T-cell (primary cell): ENCODE results near the gene ZBED5. TPM values are rescaled to one million over a fixed set of nuclear protein-coding genes. Genes with fewer than 3 reads are reported as not detected.
"Not testable (repeated sequence)": the region's sequence is repeated elsewhere in the genome, so short reads cannot be mapped to it uniquely, and the experiment has no call there.

Source experiments
- ATAC-seq, 4 experiments: fragments of 200-7000 bp in 3 of 4; fragments of 150-1000 bp in 1 of 4; cut with Tn5 transposase; replicated peaks in 1 of 4; 1 replicate in 3 of 4; 2 replicates in 1 of 4; pipeline ENCODE4 v1.10.0; 2021; ENCODE audit warnings: moderate library complexity in 3 of 4, mild to moderate bottlenecking in 2 of 4, moderate number of reproducible peaks in 1 of 4
- CTCF ChIA-PET, 2 donors: fragments of 300-600 bp; sonication (Branson Sonifier 250); formaldehyde crosslinking; loops; one replicate each; lab custom pipeline; 2022; ENCODE audit warnings: antibody characterized with exemption in 2 of 2; lab: Charles Lee
- POLR2A ChIA-PET, 2 donors: fragments of 300-600 bp; sonication (Branson Sonifier 250); formaldehyde crosslinking; loops; one replicate each; lab custom pipeline; 2022; ENCODE audit warnings: antibody characterized with exemption in 2 of 2; lab: Charles Lee
- DNase-seq, 35 experiments: peaks; one replicate each; pipeline versions ENCODE4 v3.0.0 to v3.0.0-alpha.2; 2013 to 2023
- H3K27ac ChIP-seq: one replicate; pipeline ENCODE4 v1.5.1; 2013; ENCODE audit warnings: low read length
- H3K27me3 ChIP-seq, 2 experiments: replicated peaks in 1 of 2; 1 replicate in 1 of 2; 2 replicates in 1 of 2; pipeline versions ENCODE4 v1.6.1 to v1.7.0; 2013; ENCODE audit warnings: low read length in 1 of 2, mixed read lengths in 1 of 2; ENCODE audit not compliant: control insufficient read depth in 2 of 2, insufficient read depth in 2 of 2; ENCODE audit errors: extremely low read depth in 1 of 2
- H3K36me3 ChIP-seq, 2 donors: 1 replicate in 1 of 2; 2 replicates in 1 of 2; pipeline versions ENCODE4 v1.6.1 to v1.7.0; 2013; ENCODE audit warnings: low read length in 1 of 2; ENCODE audit not compliant: control insufficient read depth in 2 of 2, insufficient read depth in 1 of 2; ENCODE audit errors: extremely low read depth in 1 of 2
- H3K4me1 ChIP-seq, 2 experiments: 1 replicate in 1 of 2; 2 replicates in 1 of 2; pipeline versions ENCODE4 v1.6.1 to v1.7.0; 2013; ENCODE audit warnings: low read length in 2 of 2, mixed read lengths in 1 of 2; ENCODE audit not compliant: insufficient read depth in 2 of 2, control insufficient read depth in 1 of 2; ENCODE audit errors: extremely low read depth in 1 of 2
- H3K4me3 ChIP-seq, 2 donors: 1 replicate in 1 of 2; 2 replicates in 1 of 2; pipeline versions ENCODE4 v1.5.1 to v1.7.0; 2013; ENCODE audit warnings: mild to moderate bottlenecking in 2 of 2, low read length in 1 of 2, moderate library complexity in 1 of 2; ENCODE audit not compliant: control insufficient read depth in 1 of 2; ENCODE audit errors: extremely low read depth in 1 of 2
- H3K9me3 ChIP-seq: 2 replicates; pipeline ENCODE4 v1.7.0; 2013
- H3K27ac Mint-ChIP-seq, 2 donors: one replicate each; pipeline ENCODE4 v1.8.0; 2020 to 2021; ENCODE audit warnings: mild to moderate bottlenecking in 2 of 2, mixed read lengths in 2 of 2
- H3K27me3 Mint-ChIP-seq, 2 donors: one replicate each; pipeline ENCODE4 v1.8.0; 2021 to 2022; ENCODE audit warnings: mixed read lengths in 2 of 2
- H3K36me3 Mint-ChIP-seq: one replicate; pipeline ENCODE4 v1.8.0; 2021; ENCODE audit warnings: mixed read lengths
- H3K4me1 Mint-ChIP-seq, 3 donors: one replicate each; pipeline ENCODE4 v1.8.0; 2020 to 2022; ENCODE audit warnings: mixed read lengths in 3 of 3, mild to moderate bottlenecking in 1 of 3
- H3K4me3 Mint-ChIP-seq, 3 donors: one replicate each; pipeline ENCODE4 v1.8.0; 2020 to 2022; ENCODE audit warnings: mild to moderate bottlenecking in 3 of 3, mixed read lengths in 3 of 3, moderate library complexity in 3 of 3
- H3K9me3 Mint-ChIP-seq, 3 donors: one replicate each; pipeline ENCODE4 v1.8.0; 2020 to 2022; ENCODE audit warnings: mixed read lengths in 3 of 3
- WGBS: methylation state at CpG from one replicate; pipeline ENCODE4 v1.1.5; 2013; ENCODE audit warnings: missing lambda C conversion rate; ENCODE audit not compliant: insufficient coverage; 5-methylcytosine and 5-hydroxymethylcytosine counted together
- total RNA-seq, 35 experiments: library from RNA in 6 of 35; stranded (reverse) in 6 of 35; fragments of 120-200 nt in 1 of 35; gene quantifications; one replicate each; pipeline versions ENCODE4 v1.2.1 to v1.2.4 and lab custom pipeline; 2013 to 2026

Gene ZBED5
- total RNA-seq, 5 donors from 2014 or later (not counting 1 experiment from before 2014, with no cell fraction given) = 70.1 to 112 (median 106) TPM

DNA sequence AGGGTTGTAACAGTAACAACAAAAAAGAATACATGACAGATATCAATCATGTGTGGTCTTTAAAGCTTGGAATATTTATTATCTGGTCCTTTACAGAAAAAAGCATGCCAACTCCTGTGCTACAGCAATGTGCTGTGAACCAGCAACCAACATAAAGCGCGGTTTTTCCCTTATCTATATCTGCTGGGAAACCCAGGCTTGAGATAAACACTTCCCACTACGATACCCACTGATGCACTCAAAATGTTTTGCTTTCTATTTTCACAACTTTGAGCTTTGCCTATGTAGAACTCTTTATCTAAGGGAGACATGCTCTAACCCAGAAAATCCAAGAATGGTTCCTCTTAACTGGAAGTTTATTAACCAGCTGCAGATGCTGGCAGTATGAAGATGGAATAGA lies 19.0 kb downstream of the ZBED5 start:
- Histone ChIP-seq H3K9me3 (no peaks in the 10 kb centered on the region), H3K4me3 (no peak overlapping the region), H3K27me3 (no peaks in the 10 kb centered on the region), H3K27ac (no peak overlapping the region), H3K4me1 (no peaks in the 10 kb centered on the region), H3K36me3 (no peaks in the 10 kb centered on the region)
- Mint-ChIP-seq H3K9me3 (no peaks in the 10 kb centered on the region), H3K36me3 (no peaks in the 10 kb centered on the region), H3K27ac (no peak overlapping the region), H3K27me3 (no peaks in the 10 kb centered on the region), H3K4me1 (peaks cover 0 to 10% (median 7%) of the 10 kb centered on the region in 3 donors), H3K4me3 (no peak overlapping the region)
- DNase-seq = no peak
- ATAC-seq = no peak
- CTCF ChIA-PET = no interaction called here
- no CpG with 5 or more reads among the region's 3 CpGs for WGBS
- POLR2A ChIA-PET = interaction anchor here in 1 of 2 donors (0.6 to 1.9 kb wide), 3 partner anchors 29 to 92 kb away, joined by 4 to 7 read pairs (median 6); partner anchors contain the start of gene EIF4G2

DNA sequence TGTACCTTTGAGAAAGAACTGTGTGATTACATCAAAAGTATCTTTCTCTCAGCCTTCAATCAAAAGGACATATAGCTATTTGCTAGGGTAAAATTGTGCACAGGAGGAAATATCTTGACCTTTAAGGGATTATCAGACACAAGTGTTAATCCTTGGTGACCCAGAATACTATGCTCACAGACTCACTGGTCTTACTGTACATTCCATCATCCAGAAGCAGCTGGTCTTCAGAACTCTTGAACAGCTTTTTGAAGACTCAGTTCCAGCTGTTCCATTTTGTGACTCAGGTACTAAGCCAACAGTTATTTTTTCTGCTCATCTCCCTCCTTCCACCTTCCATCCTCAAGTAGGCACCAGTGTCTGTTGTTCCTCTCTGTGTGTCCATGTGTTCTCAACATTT lies 19.8 kb downstream of the ZBED5 start:
- DNase-seq = no peak
- Mint-ChIP-seq H3K36me3 (no peaks in the 10 kb centered on the region), H3K4me1 (peaks cover 0 to 10% (median 7%) of the 10 kb centered on the region in 3 donors), H3K4me3 (no peak overlapping the region), H3K27me3 (no peaks in the 10 kb centered on the region), H3K9me3 (no peaks in the 10 kb centered on the region), H3K27ac (no peak overlapping the region)
- Histone ChIP-seq H3K36me3 (no peaks in the 10 kb centered on the region), H3K9me3 (no peaks in the 10 kb centered on the region), H3K27ac (no peak overlapping the region), H3K4me3 (no peak overlapping the region), H3K27me3 (no peaks in the 10 kb centered on the region), H3K4me1 (no peaks in the 10 kb centered on the region)
- ChIA-PET CTCF (no interaction called here), POLR2A (interaction anchor here in 1 of 2 donors (1.9 kb wide), 1 partner anchor 29 kb away, joined by 7 read pairs; the partner anchor contains the start of gene EIF4G2)
- no peak for ATAC-seq

DNA sequence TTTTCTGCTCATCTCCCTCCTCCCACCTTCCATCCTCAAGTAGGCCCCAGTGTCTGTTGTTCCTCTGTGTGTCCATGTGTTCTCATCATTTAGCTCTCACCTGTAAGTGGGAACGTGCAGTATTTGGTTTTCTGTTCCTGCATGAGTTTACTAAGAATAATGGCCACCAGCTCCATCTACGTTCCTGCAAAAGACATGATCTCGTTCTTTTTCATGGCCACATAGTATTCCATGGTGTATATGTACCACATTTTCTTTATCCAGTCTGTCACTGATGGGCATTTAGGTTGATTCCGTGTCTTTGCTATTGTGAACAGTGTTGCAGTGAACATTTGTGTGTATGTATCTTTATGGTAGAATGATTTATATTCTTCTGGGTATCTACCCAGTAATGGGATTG lies 21.0 kb downstream of the ZBED5 start:
- H3K4me1 Mint-ChIP-seq, H3K4me3 Mint-ChIP-seq, DNase-seq, H3K36me3 ChIP-seq, H3K27me3 ChIP-seq, H3K27ac Mint-ChIP-seq, H3K27me3 Mint-ChIP-seq, H3K4me1 ChIP-seq, H3K9me3 Mint-ChIP-seq, H3K36me3 Mint-ChIP-seq, CTCF ChIA-PET, H3K4me3 ChIP-seq, ATAC-seq, H3K27ac ChIP-seq, H3K9me3 ChIP-seq: not testable (repeated sequence)
- POLR2A ChIA-PET = interaction anchor here in 1 of 2 donors (1.4 kb wide), 1 partner anchor 28 kb away, joined by 5 read pairs; no protein-coding TSS in a partner anchor
- 100% methylated on average over 1 of the region's 4 CpGs for WGBS

DNA sequence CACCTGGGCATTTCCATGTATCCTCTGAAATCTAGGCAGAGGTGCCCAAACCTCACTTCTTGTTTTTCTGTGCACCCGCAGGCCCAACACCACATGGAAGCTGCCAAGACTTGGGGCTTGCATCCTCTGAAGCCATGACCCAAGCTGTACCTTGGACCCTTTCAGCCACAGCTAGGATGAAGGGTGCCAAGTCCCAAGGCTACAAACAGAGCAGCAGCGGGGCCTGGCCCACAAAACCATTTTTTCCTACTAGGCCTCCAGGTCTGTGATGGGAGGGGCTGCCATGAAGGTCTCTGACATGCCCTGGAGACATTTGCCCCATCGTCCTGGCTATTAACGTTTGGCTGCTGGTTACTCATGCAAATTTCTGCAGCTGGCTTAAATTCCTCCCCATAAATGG lies 28.7 kb downstream of the ZBED5 start:
- POLR2A ChIA-PET = no interaction called here

DNA sequence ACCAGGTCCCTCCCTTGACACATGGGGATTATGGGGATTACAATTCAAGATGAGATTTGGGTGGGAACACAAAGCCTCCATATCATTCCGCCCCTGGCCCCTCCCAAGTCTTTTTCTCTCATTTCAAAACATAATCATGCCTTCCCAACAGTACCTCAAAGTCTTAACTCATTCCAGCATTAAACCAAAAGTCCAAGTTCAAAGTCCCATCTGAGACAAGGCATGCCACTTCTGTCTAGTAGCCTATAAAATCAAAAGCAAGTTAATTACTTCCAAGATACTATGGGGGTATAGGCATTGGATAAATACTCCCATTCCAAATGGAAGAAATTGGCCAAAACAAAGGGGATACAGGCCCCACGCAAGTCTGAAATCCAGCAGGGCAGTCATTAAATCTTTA lies 29.5 kb downstream of the ZBED5 start:
- no peaks in the 10 kb centered on the region for H3K9me3 Mint-ChIP-seq
- H3K4me1 Mint-ChIP-seq = peaks cover 5 to 14% (median 9%) of the 10 kb centered on the region in 3 donors
- peaks cover 6% of the 10 kb centered on the region for H3K36me3 Mint-ChIP-seq
- H3K9me3 ChIP-seq = no peaks in the 10 kb centered on the region
- H3K4me1 ChIP-seq = no peaks in the 10 kb centered on the region
- DNase-seq (no peak), ATAC-seq (no peak)
- no peak overlapping the region for H3K27ac Mint-ChIP-seq
- 82% methylated on average over 2 of the region's 2 CpGs for WGBS
- no peaks in the 10 kb centered on the region for H3K27me3 ChIP-seq
- ChIA-PET CTCF (no interaction called here), POLR2A (no interaction called here)
- no peaks in the 10 kb centered on the region for H3K27me3 Mint-ChIP-seq
- H3K27ac ChIP-seq = no peak overlapping the region
- H3K4me3 Mint-ChIP-seq = no peak overlapping the region
- no peaks in the 10 kb centered on the region for H3K36me3 ChIP-seq
- H3K4me3 ChIP-seq = no peak overlapping the region

More for the DNA sequence above, 28.7 kb downstream of the ZBED5 start:
- H3K27me3 ChIP-seq = no peaks in the 10 kb centered on the region
- no peaks in the 10 kb centered on the region for H3K4me1 ChIP-seq
- DNase-seq (no peak), ATAC-seq (no peak)
- Mint-ChIP-seq H3K27me3 (no peaks in the 10 kb centered on the region), H3K27ac (no peak overlapping the region), H3K4me3 (no peak overlapping the region), H3K9me3 (no peaks in the 10 kb centered on the region), H3K36me3 (peaks cover 6% of the 10 kb centered on the region), H3K4me1 (peaks cover 5 to 9% (median 7%) of the 10 kb centered on the region in 3 donors)
- no peaks in the 10 kb centered on the region for H3K9me3 ChIP-seq
- H3K36me3 ChIP-seq = no peaks in the 10 kb centered on the region
- CTCF ChIA-PET = no interaction called here
- no peak overlapping the region for H3K27ac ChIP-seq
- WGBS = 100% methylated on average over 3 of the region's 4 CpGs
- no peak overlapping the region for H3K4me3 ChIP-seq

DNA sequence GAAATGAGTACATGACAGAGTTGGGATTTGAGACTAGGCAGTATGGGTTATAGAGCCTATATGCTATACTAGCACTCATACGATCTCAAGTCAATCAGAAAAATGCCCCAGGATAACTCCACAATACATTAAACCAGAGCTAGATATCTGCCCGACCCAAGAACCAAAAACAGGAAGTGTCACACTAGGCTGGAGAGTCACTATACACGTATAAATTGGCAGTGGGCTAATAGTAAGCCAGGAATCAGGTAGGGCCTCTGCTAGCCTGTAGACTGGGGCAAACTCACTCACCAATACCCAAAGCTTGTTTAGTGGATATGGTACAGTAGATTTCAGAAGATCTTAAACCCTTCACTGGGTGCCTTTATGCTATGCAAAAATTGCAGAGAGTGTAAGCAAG lies 33.0 kb downstream of the ZBED5 start:
- CTCF ChIA-PET = no interaction called here
- H3K36me3 ChIP-seq = no peaks in the 10 kb centered on the region
- no peak overlapping the region for H3K4me3 ChIP-seq
- Mint-ChIP-seq H3K4me1 (peaks cover 8 to 23% (median 10%) of the 10 kb centered on the region in 3 donors), H3K4me3 (no peak overlapping the region), H3K27ac (peak overlapping the region in 1 of 2 donors; percentile 30), H3K9me3 (no peaks in the 10 kb centered on the region), H3K36me3 (peaks cover 14% of the 10 kb centered on the region), H3K27me3 (no peaks in the 10 kb centered on the region)
- H3K27me3 ChIP-seq = no peaks in the 10 kb centered on the region
- ATAC-seq (peak; percentile 43 to 56 (median 54)), DNase-seq (peak in 1 of 35 experiments; percentile 3)
- POLR2A ChIA-PET = interaction anchor here (0.5 kb wide), 2 partner anchors 23 to 50 kb away, joined by 3 to 4 read pairs; no protein-coding TSS in a partner anchor
- WGBS = no CpG with 5 or more reads among the region's 3 CpGs
- H3K27ac ChIP-seq = no peak overlapping the region
- no peaks in the 10 kb centered on the region for H3K4me1 ChIP-seq
- no peaks in the 10 kb centered on the region for H3K9me3 ChIP-seq
